ENCODE data around the gene CATSPER4.

Gene CATSPER4

DNA sequence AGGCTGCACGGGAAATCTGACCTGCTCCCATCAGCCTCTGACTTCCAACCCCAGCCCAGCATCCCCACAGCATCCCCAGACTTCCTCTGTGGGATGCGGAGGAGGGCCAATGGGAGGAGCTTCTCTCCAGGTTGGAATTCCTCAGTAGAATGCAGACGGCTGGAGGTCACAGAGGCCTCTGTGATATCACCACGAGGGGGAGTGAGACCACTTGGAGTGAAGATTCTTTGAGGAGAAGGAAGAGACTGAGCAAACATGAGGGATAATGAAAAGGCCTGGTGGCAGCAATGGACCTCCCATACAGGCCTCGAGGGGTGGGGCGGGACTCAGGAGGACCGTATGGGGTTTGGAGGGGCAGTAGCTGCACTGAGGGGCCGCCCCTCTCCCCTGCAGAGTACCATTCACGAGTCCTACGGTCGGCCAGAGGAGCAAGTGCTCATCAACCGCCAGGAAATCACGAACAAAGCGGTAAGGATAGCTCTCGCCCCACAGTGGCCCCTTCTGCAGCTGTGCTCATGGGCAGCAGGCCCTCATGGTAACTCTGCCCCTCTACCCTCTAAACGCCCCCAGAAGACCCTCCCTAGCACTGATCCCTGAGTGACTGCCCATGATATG is at the start of gene CATSPER4:
CATSPER4 (plus strand) TSS at position 230 of the 615 bp plus-strand sequence; CDS start at position 256, 26 bp downstream.
- Mint-ChIP-seq H3K27ac (ENCODE audit: low read depth) (no peak within 1 kb of the TSS), H3K36me3 (ENCODE audit: insufficient read depth) (no peaks in the 10 kb centered on the region), H3K27me3 (no peaks in the 10 kb centered on the region), H3K4me1 (peaks cover 9% of the 10 kb centered on the region), H3K9me3 (no peaks in the 10 kb centered on the region), H3K4me3 (no peak within 1 kb of the TSS)
- DNase-seq (ENCODE audit: low spot score in 2 of 2) (no peak), ATAC-seq (replicated peaks; ENCODE audit: extremely low read depth, poor library complexity, severe bottlenecking) (no peak)

DNA sequence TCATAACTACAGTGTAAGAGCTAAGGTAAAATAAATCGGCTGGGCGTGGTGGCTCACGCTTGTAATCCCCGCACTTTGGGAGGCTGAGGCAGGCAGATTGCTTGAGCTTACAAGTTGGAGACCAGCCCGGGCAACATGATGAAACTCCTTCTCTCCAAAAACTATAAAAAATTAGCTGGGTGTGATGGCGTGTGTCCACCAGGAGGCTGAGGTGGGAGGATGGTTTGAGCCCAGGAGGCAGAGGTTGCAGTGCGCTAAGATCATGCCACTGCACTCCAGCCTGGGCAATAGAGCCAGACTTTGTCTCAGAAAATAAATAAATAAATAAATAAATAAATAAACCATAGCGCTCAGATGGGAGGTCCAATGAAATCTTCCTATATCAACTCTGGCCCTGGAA is 48.2 kb upstream of the CATSPER4 start:
- no peak for DNase-seq (ENCODE audit: low spot score in 2 of 2)
- H3K36me3 Mint-ChIP-seq (ENCODE audit: insufficient read depth): peaks cover 1% of the 10 kb centered on the region
- H3K27ac Mint-ChIP-seq (ENCODE audit: low read depth): no peak overlapping the region
- H3K4me3 Mint-ChIP-seq: no peak overlapping the region
- H3K9me3 Mint-ChIP-seq: no peaks in the 10 kb centered on the region
- H3K27me3 Mint-ChIP-seq: peaks cover 23% of the 10 kb centered on the region
- no peak for ATAC-seq (replicated peaks; ENCODE audit: extremely low read depth, poor library complexity, severe bottlenecking)
- H3K4me1 Mint-ChIP-seq: peaks cover 11% of the 10 kb centered on the region

- Mint-ChIP-seq H3K9me3 (no peaks in the 10 kb centered on the region), H3K4me3 (no peak overlapping the region)
- peak; percentile 73 for ATAC-seq (replicated peaks; ENCODE audit: extremely low read depth, poor library complexity, severe bottlenecking)
Observed at GRCh38 chr1:26145041-26145959, 45.1 kb upstream of the CATSPER4 start.

GRCh38 chr1:26145960-26146294 is 44.5 kb upstream of the CATSPER4 start:
- H3K9me3 Mint-ChIP-seq: no peaks in the 10 kb centered on the region
- no peak for DNase-seq (ENCODE audit: low spot score in 2 of 2)

More at GRCh38 chr1:26145041-26145959, 45.1 kb upstream of the CATSPER4 start:
- Mint-ChIP-seq H3K36me3 (ENCODE audit: insufficient read depth) (peaks cover 1% of the 10 kb centered on the region), H3K4me1 (peaks cover 5% of the 10 kb centered on the region), H3K27ac (ENCODE audit: low read depth) (no peak overlapping the region), H3K27me3 (peaks cover 47% of the 10 kb centered on the region)
- DNase-seq (ENCODE audit: low spot score in 2 of 2): peak; percentile 56 to 58

GRCh38 chr1:26148887-26149286 is 41.5 kb upstream of the CATSPER4 start:
- Mint-ChIP-seq H3K4me3 (no peak overlapping the region), H3K36me3 (ENCODE audit: insufficient read depth) (no peaks in the 10 kb centered on the region), H3K4me1 (peaks cover 5% of the 10 kb centered on the region), H3K9me3 (no peaks in the 10 kb centered on the region), H3K27ac (ENCODE audit: low read depth) (no peak overlapping the region), H3K27me3 (peaks cover 50% of the 10 kb centered on the region)
- DNase-seq (ENCODE audit: low spot score in 2 of 2) (no peak), ATAC-seq (replicated peaks; ENCODE audit: extremely low read depth, poor library complexity, severe bottlenecking) (no peak)

More at GRCh38 chr1:26145960-26146294, 44.5 kb upstream of the CATSPER4 start:
- no peak for ATAC-seq (replicated peaks; ENCODE audit: extremely low read depth, poor library complexity, severe bottlenecking)
- Mint-ChIP-seq H3K36me3 (ENCODE audit: insufficient read depth) (peaks cover 1% of the 10 kb centered on the region), H3K4me1 (peaks cover 5% of the 10 kb centered on the region), H3K27ac (ENCODE audit: low read depth) (no peak overlapping the region), H3K4me3 (no peak overlapping the region), H3K27me3 (peaks cover 49% of the 10 kb centered on the region)

DNA sequence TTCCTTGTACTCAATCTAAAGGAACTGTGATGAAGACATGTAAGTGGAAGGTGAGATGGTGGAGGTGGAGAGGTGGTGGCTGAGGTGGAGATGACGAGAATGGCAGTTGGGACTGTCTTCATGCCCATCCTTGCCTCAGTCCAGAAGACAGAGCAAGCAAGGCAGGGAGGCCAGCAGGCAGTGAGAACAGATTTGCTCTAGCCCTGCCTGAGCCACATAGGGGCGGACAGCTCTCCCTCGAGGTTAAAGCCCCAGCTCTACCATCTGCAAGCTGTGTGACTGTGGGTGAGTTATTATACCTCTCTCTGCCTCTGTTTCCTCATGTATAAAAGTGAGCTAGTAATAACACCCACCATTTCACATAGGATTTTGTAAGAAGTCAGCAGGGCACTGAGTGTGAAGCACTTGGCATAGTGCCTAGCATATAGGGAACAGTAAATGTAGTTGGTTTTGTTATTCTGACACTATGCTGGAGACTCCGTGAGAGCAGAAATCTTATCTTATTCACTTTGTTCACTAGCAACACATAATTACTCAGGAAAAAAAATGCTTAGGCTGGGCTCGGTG is 36.4 kb upstream of the CATSPER4 start:
- ATAC-seq (replicated peaks; ENCODE audit: extremely low read depth, poor library complexity, severe bottlenecking): no peak

GRCh38 chr1:26154750-26155149 is 35.7 kb upstream of the CATSPER4 start:
- ATAC-seq (replicated peaks; ENCODE audit: extremely low read depth, poor library complexity, severe bottlenecking) (no peak), DNase-seq (ENCODE audit: low spot score in 2 of 2) (no peak)
- Mint-ChIP-seq H3K9me3 (no peaks in the 10 kb centered on the region), H3K27ac (ENCODE audit: low read depth) (no peak overlapping the region), H3K36me3 (ENCODE audit: insufficient read depth) (no peaks in the 10 kb centered on the region), H3K4me1 (no peaks in the 10 kb centered on the region), H3K27me3 (peaks cover 57% of the 10 kb centered on the region), H3K4me3 (no peak overlapping the region)

More for the DNA sequence above, 36.4 kb upstream of the CATSPER4 start:
- no peaks in the 10 kb centered on the region for H3K36me3 Mint-ChIP-seq (ENCODE audit: insufficient read depth)
- no peaks in the 10 kb centered on the region for H3K4me1 Mint-ChIP-seq
- peaks cover 57% of the 10 kb centered on the region for H3K27me3 Mint-ChIP-seq
- DNase-seq (ENCODE audit: low spot score in 2 of 2): no peak
- H3K27ac Mint-ChIP-seq (ENCODE audit: low read depth): no peak overlapping the region
- H3K9me3 Mint-ChIP-seq: no peaks in the 10 kb centered on the region
- no peak overlapping the region for H3K4me3 Mint-ChIP-seq

GRCh38 chr1:26155370-26156284 is 34.8 kb upstream of the CATSPER4 start:
- Mint-ChIP-seq H3K4me3 (no peak overlapping the region), H3K36me3 (ENCODE audit: insufficient read depth) (no peaks in the 10 kb centered on the region), H3K27me3 (peaks cover 54% of the 10 kb centered on the region), H3K4me1 (no peaks in the 10 kb centered on the region), H3K27ac (ENCODE audit: low read depth) (no peak overlapping the region), H3K9me3 (no peaks in the 10 kb centered on the region)
- DNase-seq (ENCODE audit: low spot score in 2 of 2) (no peak), ATAC-seq (replicated peaks; ENCODE audit: extremely low read depth, poor library complexity, severe bottlenecking) (no peak)

DNA sequence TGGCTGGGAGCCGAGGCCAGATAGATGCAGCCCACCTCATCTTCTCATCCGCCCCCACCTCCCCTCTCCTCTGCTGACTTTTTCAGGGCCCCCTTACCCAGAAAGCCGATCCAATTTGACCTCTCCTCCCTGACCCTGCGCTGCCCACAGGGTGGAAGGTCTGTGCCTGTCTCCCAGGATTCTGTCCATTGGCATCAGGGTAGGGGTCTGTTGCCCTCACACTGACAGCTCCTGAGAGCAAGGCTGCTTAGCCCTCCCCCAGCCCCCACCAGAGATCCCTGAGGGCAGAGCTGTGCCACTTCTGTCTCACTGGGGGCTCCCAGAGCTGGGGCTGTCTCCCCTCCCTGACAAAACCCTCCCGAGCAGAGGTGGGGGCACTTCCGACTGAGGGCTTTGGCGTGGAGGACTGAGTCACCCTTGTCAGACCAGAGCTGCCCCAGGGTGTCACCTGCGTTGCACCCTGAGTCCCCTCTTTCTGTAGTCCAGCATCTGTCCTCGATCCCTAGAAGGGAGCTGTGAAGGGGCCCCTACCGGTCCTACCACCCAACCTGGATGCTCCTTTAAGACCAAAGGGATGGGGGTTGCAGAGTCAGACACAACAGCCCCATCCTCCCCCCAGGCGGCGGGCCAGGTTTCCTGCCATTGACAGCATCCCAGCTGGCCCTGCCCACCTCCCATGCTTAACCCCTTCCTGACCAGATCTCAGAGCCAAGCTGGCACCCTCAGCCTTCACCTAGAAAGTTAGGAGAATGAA is 33.9 kb upstream of the CATSPER4 start:
- Mint-ChIP-seq H3K9me3 (no peaks in the 10 kb centered on the region), H3K27ac (ENCODE audit: low read depth) (no peak overlapping the region), H3K36me3 (ENCODE audit: insufficient read depth) (no peaks in the 10 kb centered on the region), H3K4me3 (no peak overlapping the region), H3K27me3 (peaks cover 48% of the 10 kb centered on the region), H3K4me1 (no peaks in the 10 kb centered on the region)
- ATAC-seq (replicated peaks; ENCODE audit: extremely low read depth, poor library complexity, severe bottlenecking): no peak
- DNase-seq (ENCODE audit: low spot score in 2 of 2): no peak

- Mint-ChIP-seq H3K4me1 (peaks cover 5% of the 10 kb centered on the region), H3K36me3 (ENCODE audit: insufficient read depth) (peaks cover 1% of the 10 kb centered on the region), H3K27ac (ENCODE audit: low read depth) (no peak overlapping the region), H3K27me3 (peaks cover 54% of the 10 kb centered on the region), H3K9me3 (no peaks in the 10 kb centered on the region), H3K4me3 (no peak overlapping the region)
- no peak for DNase-seq (ENCODE audit: low spot score in 2 of 2)
- ATAC-seq (replicated peaks; ENCODE audit: extremely low read depth, poor library complexity, severe bottlenecking): no peak
Observed at GRCh38 chr1:26158271-26158907, 32.0 kb upstream of the CATSPER4 start.

DNA sequence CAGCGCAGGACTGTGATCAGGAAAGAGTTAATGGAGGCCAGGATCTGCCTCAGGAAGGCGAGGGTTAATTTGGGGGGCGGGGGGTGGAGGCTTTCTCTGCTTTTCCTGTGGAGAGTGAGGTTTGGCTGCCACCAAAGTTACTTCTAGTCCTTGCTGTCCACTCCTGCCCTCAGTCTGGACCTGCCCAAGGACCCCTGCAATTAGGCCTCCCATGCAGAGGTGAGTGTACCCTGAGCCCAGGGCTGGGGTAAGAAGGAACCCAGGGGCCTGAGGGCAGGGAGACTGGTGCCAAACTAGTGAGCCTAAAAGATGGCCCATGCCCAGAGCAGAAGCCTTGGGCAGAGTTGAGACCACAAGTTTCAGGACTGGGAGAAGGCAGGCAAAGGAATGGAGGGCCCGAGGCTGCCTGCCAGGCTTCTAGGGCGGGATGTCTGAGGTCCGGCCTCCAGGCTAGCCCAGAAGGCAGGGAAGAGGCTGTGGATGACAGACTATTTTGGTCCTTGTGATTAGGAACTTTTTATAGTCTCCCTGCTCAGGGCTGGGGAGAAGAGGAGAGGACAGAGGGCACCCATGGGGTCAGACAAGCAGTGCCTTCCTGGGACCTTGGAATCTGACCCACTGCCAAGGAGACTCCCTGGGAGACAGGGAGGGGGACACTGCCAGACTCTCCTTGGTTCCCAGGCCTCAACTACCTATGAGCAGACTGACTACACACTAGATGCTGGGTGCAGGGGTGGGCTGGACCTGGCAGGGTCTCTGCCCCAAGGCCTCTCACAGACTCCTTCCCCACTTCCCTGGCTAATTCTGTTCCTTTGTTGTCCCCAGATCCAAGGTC is 31.3 kb upstream of the CATSPER4 start, which contains the start of gene FAM110D:
FAM110D (plus strand) TSS at position 172 of the 835 bp plus-strand sequence. CDS start 2,213 bp downstream, outside the sequence.
- Mint-ChIP-seq H3K9me3 (no peaks in the 10 kb centered on the region), H3K36me3 (ENCODE audit: insufficient read depth) (peaks cover 1% of the 10 kb centered on the region), H3K27ac (ENCODE audit: low read depth) (no peak within 1 kb of the TSS), H3K4me1 (peaks cover 5% of the 10 kb centered on the region), H3K27me3 (peaks cover 53% of the 10 kb centered on the region), H3K4me3 (no peak within 1 kb of the TSS)
- no peak for DNase-seq (ENCODE audit: low spot score in 2 of 2)
- ATAC-seq (replicated peaks; ENCODE audit: extremely low read depth, poor library complexity, severe bottlenecking): no peak
